ENCODE results near the gene TYROBP.
"Not testable (repeated sequence)": the region's sequence is repeated elsewhere in the genome, so short reads cannot be mapped to it uniquely, and the experiment has no call there.

The TYROBP gene

DNA sequence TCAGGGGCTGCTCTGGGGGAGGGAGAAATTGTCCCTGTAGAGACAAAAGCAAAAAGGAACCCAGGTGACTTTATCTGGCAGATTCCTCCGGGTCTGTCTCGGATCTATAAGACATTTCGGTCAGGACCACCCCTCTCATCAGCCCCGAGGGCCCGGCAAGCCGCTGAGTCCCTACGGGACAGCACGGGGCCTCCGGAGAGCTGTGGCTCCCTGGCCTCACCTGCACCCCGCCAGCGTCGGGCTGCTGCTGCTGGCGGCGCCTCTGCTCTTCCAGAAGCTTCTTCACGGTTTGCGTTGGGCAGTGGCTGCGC lies 9.6 kb downstream of the TYROBP start:
- peak overlapping the region; percentile 93 for H3K4me3 ChIP-seq (ENCODE audit: low read depth, low read length)
- TF ChIP-seq, protein P1, sequence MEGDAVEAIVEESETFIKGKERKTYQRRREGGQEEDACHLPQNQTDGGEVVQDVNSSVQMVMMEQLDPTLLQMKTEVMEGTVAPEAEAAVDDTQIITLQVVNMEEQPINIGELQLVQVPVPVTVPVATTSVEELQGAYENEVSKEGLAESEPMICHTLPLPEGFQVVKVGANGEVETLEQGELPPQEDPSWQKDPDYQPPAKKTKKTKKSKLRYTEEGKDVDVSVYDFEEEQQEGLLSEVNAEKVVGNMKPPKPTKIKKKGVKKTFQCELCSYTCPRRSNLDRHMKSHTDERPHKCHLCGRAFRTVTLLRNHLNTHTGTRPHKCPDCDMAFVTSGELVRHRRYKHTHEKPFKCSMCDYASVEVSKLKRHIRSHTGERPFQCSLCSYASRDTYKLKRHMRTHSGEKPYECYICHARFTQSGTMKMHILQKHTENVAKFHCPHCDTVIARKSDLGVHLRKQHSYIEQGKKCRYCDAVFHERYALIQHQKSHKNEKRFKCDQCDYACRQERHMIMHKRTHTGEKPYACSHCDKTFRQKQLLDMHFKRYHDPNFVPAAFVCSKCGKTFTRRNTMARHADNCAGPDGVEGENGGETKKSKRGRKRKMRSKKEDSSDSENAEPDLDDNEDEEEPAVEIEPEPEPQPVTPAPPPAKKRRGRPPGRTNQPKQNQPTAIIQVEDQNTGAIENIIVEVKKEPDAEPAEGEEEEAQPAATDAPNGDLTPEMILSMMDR (IDR thresholded peaks at IDR 0.05; ENCODE audit: low read depth, low read length, missing control alignments), result no peak
- no peak for DNase-seq (ENCODE audit: low read depth)

DNA sequence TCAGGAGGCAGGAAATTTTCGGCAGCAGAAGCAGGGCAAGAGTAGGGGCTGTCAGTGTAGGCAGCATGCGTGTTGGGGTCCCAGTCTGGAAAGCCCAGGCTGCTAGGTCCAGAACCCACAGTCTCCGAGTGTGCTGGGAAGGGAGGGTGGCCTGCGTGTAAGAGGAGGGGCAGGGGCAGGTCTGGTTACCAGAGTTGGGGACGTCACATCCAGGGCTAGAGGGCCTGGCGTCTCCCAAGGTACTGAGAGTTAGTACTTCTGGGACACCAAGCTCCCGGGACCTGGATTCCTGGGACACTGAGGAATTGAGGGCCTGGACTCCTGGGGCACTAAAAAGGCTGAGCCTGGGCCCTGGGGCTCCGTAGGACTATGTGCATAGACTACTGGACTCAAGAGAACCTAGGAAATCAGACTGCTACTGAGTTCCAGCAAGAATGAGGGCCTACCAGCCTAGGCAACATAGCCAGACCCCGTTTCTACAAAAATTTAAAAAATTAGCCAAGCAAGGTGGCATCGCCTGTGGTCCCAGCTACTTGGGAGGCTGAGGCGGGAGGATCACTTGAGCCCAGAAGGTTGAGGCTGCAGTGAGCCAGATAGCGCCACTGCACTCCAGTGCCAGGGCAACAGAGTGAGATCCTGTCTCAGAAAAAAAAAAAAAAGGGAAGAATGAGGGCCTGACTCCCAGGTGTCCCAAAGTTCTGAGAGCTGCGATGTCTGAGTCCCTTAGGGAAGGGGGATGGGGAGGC lies 10.2 kb downstream of the TYROBP start:
- no peak for DNase-seq (ENCODE audit: low read depth)
- H3K4me3 ChIP-seq (ENCODE audit: low read depth, low read length), result peak overlapping the region; percentile 93
- TF ChIP-seq, protein P1 (IDR thresholded peaks at IDR 0.05; ENCODE audit: low read depth, low read length, missing control alignments), result no peak

DNA sequence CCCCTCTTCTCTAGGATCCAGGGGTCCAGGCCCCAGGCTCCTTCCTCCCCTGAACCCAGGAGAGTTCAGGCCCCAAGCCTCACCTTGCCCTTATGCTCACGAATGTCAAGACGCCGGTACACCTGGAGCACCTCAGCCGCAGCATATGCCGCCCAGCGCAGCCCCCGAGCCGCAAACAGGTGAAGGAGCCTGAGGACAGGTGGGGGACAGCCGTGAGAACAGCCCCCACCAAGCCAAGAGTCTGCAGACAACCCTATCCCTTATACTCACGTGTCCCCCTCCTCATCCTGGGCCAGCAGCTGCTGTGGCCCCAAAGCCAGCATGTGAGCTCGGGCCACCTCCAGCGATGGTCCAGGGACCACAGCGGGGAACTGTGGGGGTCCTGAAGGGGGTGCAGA lies 11.5 kb downstream of the TYROBP start:
- H3K4me3 ChIP-seq (ENCODE audit: low read depth, low read length), result no peak overlapping the region
- TF ChIP-seq, protein P1 (IDR thresholded peaks at IDR 0.05; ENCODE audit: low read depth, low read length, missing control alignments), result no peak
- no peak for DNase-seq (ENCODE audit: low read depth)

DNA sequence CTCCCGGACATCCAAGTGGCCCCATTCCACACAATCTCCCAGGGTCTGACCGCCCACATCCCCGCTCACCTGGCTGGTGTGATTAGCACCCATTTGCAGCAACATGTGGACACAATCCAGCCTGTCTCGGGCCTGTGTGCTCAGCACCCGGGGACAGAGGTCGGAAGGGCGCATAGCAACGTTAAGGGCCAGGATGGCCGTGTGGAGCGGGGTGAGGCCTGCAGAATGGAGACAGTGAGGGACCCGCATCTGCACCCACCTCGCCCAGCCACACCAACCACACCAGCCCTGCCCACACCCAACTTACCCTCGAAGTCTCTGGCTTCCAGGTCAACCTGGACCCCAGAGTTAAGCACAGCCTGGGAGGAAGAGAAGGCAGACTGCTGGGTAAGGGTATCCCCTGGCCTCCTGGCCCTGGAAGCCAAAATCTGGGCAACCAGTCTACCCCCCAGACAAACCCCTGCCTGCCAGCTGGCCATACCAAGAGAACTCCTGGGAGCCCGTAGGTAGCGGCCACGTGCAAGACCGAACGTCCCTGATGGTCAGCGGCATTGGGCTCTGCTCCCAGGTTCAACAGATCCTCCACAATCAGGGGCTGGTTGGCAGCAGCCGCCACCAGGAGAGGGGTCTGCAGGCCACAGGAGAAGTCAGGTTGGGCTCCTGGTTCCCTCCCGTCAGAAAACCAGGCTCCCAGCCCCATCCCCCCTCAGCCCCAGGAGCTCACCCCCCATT lies 12.0 kb downstream of the TYROBP start:
- no peak for DNase-seq (ENCODE audit: low read depth)
- no peak overlapping the region for H3K4me3 ChIP-seq (ENCODE audit: low read depth, low read length)
- TF ChIP-seq, protein P1 (IDR thresholded peaks at IDR 0.05; ENCODE audit: low read depth, low read length, missing control alignments), result no peak

DNA sequence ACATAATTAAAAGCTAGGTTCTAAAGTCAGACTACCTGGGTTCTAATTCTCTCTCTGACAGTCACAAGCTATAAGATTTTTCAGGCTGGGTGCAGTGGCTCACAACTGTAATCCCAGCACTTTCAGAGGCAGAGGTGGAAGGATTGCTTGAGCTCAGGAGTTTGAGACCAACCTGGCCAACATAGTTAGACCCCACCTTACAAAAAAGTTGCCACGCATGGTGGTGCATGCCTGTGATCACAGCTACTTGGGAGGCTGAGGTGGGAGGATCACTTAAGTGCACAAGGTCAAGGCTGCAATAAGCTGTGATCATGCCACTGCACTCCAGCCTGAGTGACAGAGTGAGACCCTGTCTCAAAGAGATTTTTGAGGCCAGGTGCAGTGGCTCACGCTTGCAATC lies 13.8 kb downstream of the TYROBP start:
- TF ChIP-seq, protein P1 (IDR thresholded peaks at IDR 0.05; ENCODE audit: low read depth, low read length, missing control alignments), result no peak
- H3K4me3 ChIP-seq (ENCODE audit: low read depth, low read length), result no peak overlapping the region
- DNase-seq (ENCODE audit: low read depth), result no peak

DNA sequence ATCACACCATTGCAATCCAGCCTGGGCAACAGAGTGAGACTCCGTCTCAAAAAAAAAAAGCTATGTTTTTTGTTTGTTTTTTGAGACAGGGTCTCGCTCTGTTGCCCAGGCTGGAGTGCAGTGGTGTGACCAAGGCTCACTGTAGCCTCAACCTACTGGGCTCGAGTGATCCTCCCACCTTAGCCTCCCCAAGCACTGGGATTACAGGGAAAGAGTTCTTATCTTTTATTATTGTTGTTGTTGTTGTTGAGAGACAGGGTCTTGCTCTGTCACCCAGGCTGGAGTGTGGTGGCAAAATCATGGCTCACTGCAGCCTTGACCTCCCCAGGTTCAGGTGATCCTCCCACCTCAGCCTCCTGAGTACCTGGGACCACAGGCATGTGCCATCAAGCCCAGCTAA lies 16.3 kb downstream of the TYROBP start:
- DNase-seq (ENCODE audit: low read depth); H3K4me3 ChIP-seq (ENCODE audit: low read depth, low read length): not testable (repeated sequence)

DNA sequence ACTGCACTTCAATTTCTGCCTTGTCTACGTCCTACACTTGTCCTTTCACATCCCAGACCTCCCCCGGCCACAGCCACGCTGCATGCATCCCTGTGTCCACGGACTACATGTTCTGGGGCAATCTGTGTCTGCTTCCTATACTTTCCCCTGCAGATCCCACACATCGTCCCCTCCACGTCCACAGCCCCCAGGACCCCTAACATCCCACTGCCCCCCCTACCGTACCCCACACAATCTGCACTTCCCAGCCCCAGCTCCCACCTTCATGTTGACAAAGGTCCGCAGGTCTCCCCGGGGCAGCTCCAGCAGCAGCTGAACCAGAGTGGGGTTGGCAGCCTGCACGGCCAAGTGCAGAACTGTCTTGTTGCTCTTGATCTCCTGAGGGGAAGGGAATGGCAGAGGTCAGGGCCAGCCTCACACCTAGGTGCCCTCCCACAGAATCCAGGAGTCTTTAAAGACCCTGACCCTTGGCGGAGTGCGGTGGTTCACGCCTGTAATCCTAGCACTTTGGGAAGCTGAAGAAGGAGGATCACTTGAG lies 17.9 kb downstream of the TYROBP start:
- DNase-seq (ENCODE audit: low read depth), result no peak
- H3K4me3 ChIP-seq (ENCODE audit: low read depth, low read length), result no peak overlapping the region
- TF ChIP-seq, protein P1 (IDR thresholded peaks at IDR 0.05; ENCODE audit: low read depth, low read length, missing control alignments), result no peak
